ENCODE data around the gene OSBP. TPM values are rescaled to one million over a fixed set of nuclear protein-coding genes. Genes with fewer than 3 reads are reported as not detected.

OSBP gene
- total and polyA plus RNA-seq, 4 donors = 12.0 to 41.9 (median 30.2) TPM

DNA sequence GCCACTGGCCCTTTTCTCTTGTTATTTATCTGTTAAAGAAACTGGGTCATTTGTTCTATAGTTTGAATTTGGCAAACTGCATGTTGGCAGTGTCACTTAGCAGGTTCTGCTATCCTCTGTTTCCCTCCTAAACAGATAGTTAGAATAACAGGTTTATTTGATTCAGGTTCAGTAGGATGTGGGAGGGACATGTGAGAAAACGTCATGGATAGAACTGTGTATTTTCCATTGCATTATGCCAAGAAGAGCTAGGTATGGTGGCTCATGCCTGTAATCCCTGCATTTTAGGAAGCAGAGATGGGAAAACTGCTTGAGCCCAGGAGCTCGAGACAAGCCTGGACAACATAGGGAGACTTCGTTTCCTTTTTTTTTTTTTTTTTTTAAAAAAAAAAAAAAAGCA lies 29.0 kb upstream of the OSBP start:
- TF ChIP-seq, protein P1, sequence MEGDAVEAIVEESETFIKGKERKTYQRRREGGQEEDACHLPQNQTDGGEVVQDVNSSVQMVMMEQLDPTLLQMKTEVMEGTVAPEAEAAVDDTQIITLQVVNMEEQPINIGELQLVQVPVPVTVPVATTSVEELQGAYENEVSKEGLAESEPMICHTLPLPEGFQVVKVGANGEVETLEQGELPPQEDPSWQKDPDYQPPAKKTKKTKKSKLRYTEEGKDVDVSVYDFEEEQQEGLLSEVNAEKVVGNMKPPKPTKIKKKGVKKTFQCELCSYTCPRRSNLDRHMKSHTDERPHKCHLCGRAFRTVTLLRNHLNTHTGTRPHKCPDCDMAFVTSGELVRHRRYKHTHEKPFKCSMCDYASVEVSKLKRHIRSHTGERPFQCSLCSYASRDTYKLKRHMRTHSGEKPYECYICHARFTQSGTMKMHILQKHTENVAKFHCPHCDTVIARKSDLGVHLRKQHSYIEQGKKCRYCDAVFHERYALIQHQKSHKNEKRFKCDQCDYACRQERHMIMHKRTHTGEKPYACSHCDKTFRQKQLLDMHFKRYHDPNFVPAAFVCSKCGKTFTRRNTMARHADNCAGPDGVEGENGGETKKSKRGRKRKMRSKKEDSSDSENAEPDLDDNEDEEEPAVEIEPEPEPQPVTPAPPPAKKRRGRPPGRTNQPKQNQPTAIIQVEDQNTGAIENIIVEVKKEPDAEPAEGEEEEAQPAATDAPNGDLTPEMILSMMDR (IDR thresholded peaks at IDR 0.05; ENCODE audit: control extremely low read depth, extremely low read depth) = no peak
- H3K9ac ChIP-seq (ENCODE audit: insufficient read depth in 1 of 2, low read length in 2 of 2) = no peak overlapping the region
- H3K9me3 ChIP-seq (ENCODE audit: control insufficient read depth in 4 of 4, insufficient read depth in 3 of 4, low read length in 3 of 4) = no peaks in the 10 kb centered on the region
- ATAC-seq (ENCODE audit: insufficient read depth, low FRiP score) (no peak), DNase-seq (no peak)
- no peak overlapping the region for H3K27ac ChIP-seq (ENCODE audit: low read depth in 1 of 2, low read length in 1 of 2)
- no peak overlapping the region for H3K4me3 ChIP-seq
- no peaks in the 10 kb centered on the region for H3K27me3 ChIP-seq (ENCODE audit: control insufficient read depth in 3 of 3, insufficient read depth in 3 of 3, low read length in 2 of 3)
- no peaks in the 10 kb centered on the region for H3K4me1 ChIP-seq (ENCODE audit: control insufficient read depth in 5 of 5, insufficient read depth in 5 of 5, low read length in 5 of 5)
- peaks cover 37 to 53% (median 42%) of the 10 kb centered on the region in 4 donors for H3K36me3 ChIP-seq (ENCODE audit: control insufficient read depth in 4 of 4, insufficient read depth in 4 of 4, low read length in 4 of 4)
- 90 to 94% methylated on average over 3 of the region's 3 CpGs for WGBS, 2 donors

DNA sequence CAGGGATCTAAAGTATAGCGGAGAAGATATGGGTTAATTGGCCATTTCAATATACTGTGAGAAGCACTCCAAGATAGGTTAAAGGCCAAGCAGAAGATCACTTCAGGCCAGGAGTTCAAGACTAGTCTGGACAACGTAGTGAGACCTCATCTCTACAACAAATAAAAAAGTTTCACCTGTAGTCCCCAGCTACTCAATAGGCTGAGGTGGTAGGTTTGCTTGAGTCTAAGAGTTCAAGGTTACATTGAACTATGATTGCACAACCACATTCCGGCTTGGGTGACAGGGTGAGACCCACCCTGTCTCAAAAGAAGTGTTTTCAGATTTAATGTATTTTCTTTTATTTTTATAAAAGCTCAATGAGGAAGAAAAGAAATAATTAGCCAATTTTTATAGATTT lies 27.8 kb upstream of the OSBP start:
- no peak overlapping the region for H3K27ac ChIP-seq (ENCODE audit: low read depth in 1 of 2, low read length in 1 of 2)
- DNase-seq = no peak
- no peaks in the 10 kb centered on the region for H3K9me3 ChIP-seq (ENCODE audit: control insufficient read depth in 4 of 4, insufficient read depth in 3 of 4, low read length in 3 of 4)
- TF ChIP-seq, protein P1 (IDR thresholded peaks at IDR 0.05; ENCODE audit: control extremely low read depth, extremely low read depth) = no peak
- no peaks in the 10 kb centered on the region for H3K27me3 ChIP-seq (ENCODE audit: control insufficient read depth in 3 of 3, insufficient read depth in 3 of 3, low read length in 2 of 3)
- no peaks in the 10 kb centered on the region for H3K4me1 ChIP-seq (ENCODE audit: control insufficient read depth in 5 of 5, insufficient read depth in 5 of 5, low read length in 5 of 5)
- 78 to 92% methylated on average over 3 of the region's 3 CpGs for WGBS, 2 donors
- ATAC-seq (ENCODE audit: insufficient read depth, low FRiP score) = no peak
- no peak overlapping the region for H3K4me3 ChIP-seq
- no peak overlapping the region for H3K9ac ChIP-seq (ENCODE audit: insufficient read depth in 1 of 2, low read length in 2 of 2)
- H3K36me3 ChIP-seq (ENCODE audit: control insufficient read depth in 4 of 4, insufficient read depth in 4 of 4, low read length in 4 of 4) = peaks cover 40 to 54% (median 46%) of the 10 kb centered on the region in 4 donors

DNA sequence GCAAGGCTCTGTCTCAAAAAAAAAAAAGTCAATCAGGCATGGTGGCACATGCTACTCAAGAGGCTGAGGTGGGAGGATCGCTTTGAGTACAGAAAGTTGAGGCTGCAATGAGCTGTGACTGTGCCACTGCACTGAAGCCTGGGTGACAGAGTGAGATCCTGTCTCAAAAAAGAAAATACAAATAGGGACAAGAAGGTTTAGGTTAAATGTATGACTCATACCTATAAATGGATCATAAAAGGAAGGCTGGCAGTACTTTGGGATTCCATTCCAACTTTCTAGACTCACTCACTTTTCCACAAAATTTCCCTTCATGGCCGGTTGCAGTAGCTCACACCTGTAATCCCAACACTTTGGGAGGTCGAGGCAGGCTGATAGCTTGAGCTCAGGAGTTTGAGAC lies 25.6 kb upstream of the OSBP start:
- H3K36me3 ChIP-seq (ENCODE audit: control insufficient read depth in 4 of 4, insufficient read depth in 4 of 4, low read length in 4 of 4) = peaks cover 40 to 59% (median 48%) of the 10 kb centered on the region in 4 donors
- no peak overlapping the region for H3K9ac ChIP-seq (ENCODE audit: insufficient read depth in 1 of 2, low read length in 2 of 2)
- no peaks in the 10 kb centered on the region for H3K4me1 ChIP-seq (ENCODE audit: control insufficient read depth in 5 of 5, insufficient read depth in 5 of 5, low read length in 5 of 5)
- TF ChIP-seq, protein P1 (IDR thresholded peaks at IDR 0.05; ENCODE audit: control extremely low read depth, extremely low read depth) = no peak
- H3K27ac ChIP-seq (ENCODE audit: low read depth in 1 of 2, low read length in 1 of 2) = no peak overlapping the region
- ATAC-seq (ENCODE audit: insufficient read depth, low FRiP score) = no peak
- no peaks in the 10 kb centered on the region for H3K9me3 ChIP-seq (ENCODE audit: control insufficient read depth in 4 of 4, insufficient read depth in 3 of 4, low read length in 3 of 4)
- H3K4me3 ChIP-seq = no peak overlapping the region
- 99 to 100% methylated on average over 3 of the region's 3 CpGs for WGBS, 2 donors
- no peaks in the 10 kb centered on the region for H3K27me3 ChIP-seq (ENCODE audit: control insufficient read depth in 3 of 3, insufficient read depth in 3 of 3, low read length in 2 of 3)
- DNase-seq = no peak

DNA sequence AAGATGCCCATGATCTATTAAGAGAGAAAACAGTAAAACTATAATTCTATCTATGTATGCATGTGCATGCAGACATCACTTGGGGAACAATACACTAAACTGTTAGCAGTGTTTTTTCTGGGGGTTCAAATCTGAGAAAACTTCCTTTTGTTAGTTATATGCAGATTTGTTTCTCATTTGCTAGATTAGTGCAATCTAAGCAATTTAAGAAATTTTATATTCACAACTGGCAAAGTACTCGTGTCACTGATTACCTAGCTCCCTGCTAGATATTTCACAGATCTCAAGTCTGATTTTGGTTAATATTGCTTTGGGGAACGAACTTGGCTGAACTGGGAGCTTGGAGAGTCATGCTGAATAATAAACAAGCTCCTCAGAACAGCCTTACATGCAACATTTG lies 14.9 kb upstream of the OSBP start:
- no peak for ATAC-seq (ENCODE audit: insufficient read depth, low FRiP score)
- Histone ChIP-seq H3K36me3 (ENCODE audit: control insufficient read depth in 4 of 4, insufficient read depth in 4 of 4, low read length in 4 of 4) (peaks cover 0 to 4% (median 2%) of the 10 kb centered on the region in 4 donors), H3K4me3 (no peak overlapping the region), H3K9ac (ENCODE audit: insufficient read depth in 1 of 2, low read length in 2 of 2) (no peak overlapping the region), H3K27me3 (ENCODE audit: control insufficient read depth in 3 of 3, insufficient read depth in 3 of 3, low read length in 2 of 3) (no peaks in the 10 kb centered on the region), H3K27ac (ENCODE audit: low read depth in 1 of 2, low read length in 1 of 2) (no peak overlapping the region), H3K9me3 (ENCODE audit: control insufficient read depth in 4 of 4, insufficient read depth in 3 of 4, low read length in 3 of 4) (no peaks in the 10 kb centered on the region), H3K4me1 (ENCODE audit: control insufficient read depth in 5 of 5, insufficient read depth in 5 of 5, low read length in 5 of 5) (no peaks in the 10 kb centered on the region)
- WGBS, 2 donors = 93 to 95% methylated on average over 2 of the region's 2 CpGs
- DNase-seq = no peak
- TF ChIP-seq, protein P1 (IDR thresholded peaks at IDR 0.05; ENCODE audit: control extremely low read depth, extremely low read depth) = no peak
